GM23338 (cell line): Measurements from ENCODE around the gene FAM174C.

ENCODE experiments used
- CREB1 ChIP-seq: fragments of 250-450 bp; sonication (Bioruptor Pico); IDR thresholded peaks from 2 replicates; pipeline ENCODE4 v1.5.0; 2020; ENCODE audit warnings: low read depth, mild to moderate bottlenecking, moderate library complexity
- EZH2 ChIP-seq: fragments of 200-600 bp; sonication (generic); IDR thresholded peaks from one replicate; pipeline ENCODE4 v1.8.0; 2017; ENCODE audit warnings: antibody characterized with exemption, mild to moderate bottlenecking, low read depth; ENCODE audit not compliant: unreplicated experiment
- EZH2phosphoT487 ChIP-seq: fragments of 200-600 bp; sonication (generic); IDR thresholded peaks from one replicate; pipeline ENCODE4 v1.8.1; 2018; ENCODE audit warnings: antibody characterized with exemption; ENCODE audit not compliant: unreplicated experiment
- JUNB ChIP-seq: IDR thresholded peaks from one replicate; pipeline ENCODE4 v1.6.1; 2016; ENCODE audit warnings: antibody characterized with exemption; ENCODE audit not compliant: unreplicated experiment
- NANOG ChIP-seq: IDR thresholded peaks from 2 replicates; pipeline ENCODE4 v1.6.1; 2016; ENCODE audit warnings: antibody characterized with exemption, borderline replicate concordance
- POLR2AphosphoS5 ChIP-seq: IDR thresholded peaks from 2 replicates; pipeline ENCODE4 v1.6.1; 2016; ENCODE audit warnings: antibody characterized with exemption, low read depth
- STAT1 ChIP-seq: IDR thresholded peaks from one replicate; pipeline ENCODE4 v1.6.1; 2016; ENCODE audit warnings: antibody characterized with exemption; ENCODE audit not compliant: unreplicated experiment
- ZNF114 ChIP-seq: fragments of 250-450 bp; sonication (Bioruptor Pico); IDR thresholded peaks from 2 replicates; pipeline ENCODE4 v1.5.0; 2020; ENCODE audit warnings: mild to moderate bottlenecking, moderate library complexity
- ZNF331 ChIP-seq: fragments of 250-450 bp; sonication (Bioruptor Pico); IDR thresholded peaks from 2 replicates; pipeline ENCODE4 v1.5.0; 2020; ENCODE audit warnings: low read depth, mild to moderate bottlenecking, moderate library complexity
- TF ChIP-seq, protein P1 (sequence below), 2 experiments: fragments of 200-600 bp in 1 of 2; sonication (generic) in 1 of 2; conservative IDR thresholded peaks; 2 replicates each; pipeline versions ENCODE4 v1.5.1 to v1.6.1; 2016 to 2017; ENCODE audit warnings: antibody characterized with exemption in 2 of 2, low read depth in 2 of 2, mild to moderate bottlenecking in 2 of 2, moderate library complexity in 1 of 2
- TF ChIP-seq, protein P2 (sequence below): IDR thresholded peaks from one replicate; pipeline ENCODE4 v1.6.1; 2018; ENCODE audit warnings: antibody characterized with exemption; ENCODE audit not compliant: unreplicated experiment
- TF ChIP-seq, protein P3 (sequence below): IDR thresholded peaks from 2 replicates; pipeline ENCODE4 v1.6.1; 2016; ENCODE audit warnings: antibody characterized with exemption
- TF ChIP-seq, protein P4 (sequence below): fragments of 250-450 bp; sonication (Bioruptor Pico); IDR thresholded peaks from 2 replicates; pipeline ENCODE4 v1.5.0; 2020; ENCODE audit warnings: mild to moderate bottlenecking, moderate library complexity

DNA sequence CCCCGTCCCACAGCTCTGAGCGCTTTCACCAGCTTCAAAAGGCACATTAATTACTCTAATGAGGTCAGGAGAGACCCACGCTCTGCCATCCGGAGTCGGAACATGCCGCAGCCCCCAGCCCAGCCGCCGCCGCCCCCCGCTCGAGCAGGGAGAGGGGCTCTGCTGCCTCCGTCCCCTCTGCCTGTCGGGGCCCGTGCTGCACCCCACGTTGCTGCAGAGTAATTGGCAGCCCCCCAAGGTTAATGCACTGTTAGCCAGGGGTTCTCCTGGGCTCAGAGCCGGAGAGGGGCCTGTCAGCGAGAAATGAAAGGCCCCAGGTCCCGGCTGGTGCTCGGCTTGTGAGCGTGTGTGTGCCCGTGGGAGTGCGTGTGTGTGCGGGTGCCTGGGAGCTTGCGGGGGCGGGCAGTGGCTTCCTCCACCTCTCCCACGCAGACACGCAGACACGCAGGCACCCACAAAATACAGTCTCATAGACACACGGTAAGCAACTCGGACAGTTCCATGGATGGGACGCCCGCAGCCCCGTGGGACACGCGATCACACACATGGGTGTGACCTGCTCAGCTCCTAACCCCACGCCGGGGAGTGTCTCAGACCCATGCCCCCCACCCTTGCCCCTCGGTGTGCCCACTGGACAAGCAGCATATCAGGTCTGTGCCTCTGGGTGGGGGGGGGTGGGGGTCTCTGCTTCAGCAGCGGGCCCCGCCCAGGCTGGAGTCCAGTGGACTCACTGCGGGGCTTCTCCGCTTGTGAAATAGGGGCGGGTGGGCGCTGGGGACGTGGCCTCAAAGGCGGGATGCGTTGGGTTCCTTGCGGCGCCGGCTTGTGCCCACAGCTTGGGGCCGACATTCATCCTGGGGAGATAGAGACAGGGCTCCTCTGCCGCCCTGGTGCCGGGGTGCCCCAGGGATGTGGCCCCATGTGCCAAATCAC lies 5.6 kb downstream of the FAM174C start:
- TF ChIP-seq, protein P1, sequence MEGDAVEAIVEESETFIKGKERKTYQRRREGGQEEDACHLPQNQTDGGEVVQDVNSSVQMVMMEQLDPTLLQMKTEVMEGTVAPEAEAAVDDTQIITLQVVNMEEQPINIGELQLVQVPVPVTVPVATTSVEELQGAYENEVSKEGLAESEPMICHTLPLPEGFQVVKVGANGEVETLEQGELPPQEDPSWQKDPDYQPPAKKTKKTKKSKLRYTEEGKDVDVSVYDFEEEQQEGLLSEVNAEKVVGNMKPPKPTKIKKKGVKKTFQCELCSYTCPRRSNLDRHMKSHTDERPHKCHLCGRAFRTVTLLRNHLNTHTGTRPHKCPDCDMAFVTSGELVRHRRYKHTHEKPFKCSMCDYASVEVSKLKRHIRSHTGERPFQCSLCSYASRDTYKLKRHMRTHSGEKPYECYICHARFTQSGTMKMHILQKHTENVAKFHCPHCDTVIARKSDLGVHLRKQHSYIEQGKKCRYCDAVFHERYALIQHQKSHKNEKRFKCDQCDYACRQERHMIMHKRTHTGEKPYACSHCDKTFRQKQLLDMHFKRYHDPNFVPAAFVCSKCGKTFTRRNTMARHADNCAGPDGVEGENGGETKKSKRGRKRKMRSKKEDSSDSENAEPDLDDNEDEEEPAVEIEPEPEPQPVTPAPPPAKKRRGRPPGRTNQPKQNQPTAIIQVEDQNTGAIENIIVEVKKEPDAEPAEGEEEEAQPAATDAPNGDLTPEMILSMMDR (conservative IDR thresholded peaks at IDR 0.05; ENCODE audit: low read depth in 2 of 2): no peak
- TF ChIP-seq JUNB: no peak
- TF ChIP-seq POLR2AphosphoS5: no peak
- TF ChIP-seq, protein P2, sequence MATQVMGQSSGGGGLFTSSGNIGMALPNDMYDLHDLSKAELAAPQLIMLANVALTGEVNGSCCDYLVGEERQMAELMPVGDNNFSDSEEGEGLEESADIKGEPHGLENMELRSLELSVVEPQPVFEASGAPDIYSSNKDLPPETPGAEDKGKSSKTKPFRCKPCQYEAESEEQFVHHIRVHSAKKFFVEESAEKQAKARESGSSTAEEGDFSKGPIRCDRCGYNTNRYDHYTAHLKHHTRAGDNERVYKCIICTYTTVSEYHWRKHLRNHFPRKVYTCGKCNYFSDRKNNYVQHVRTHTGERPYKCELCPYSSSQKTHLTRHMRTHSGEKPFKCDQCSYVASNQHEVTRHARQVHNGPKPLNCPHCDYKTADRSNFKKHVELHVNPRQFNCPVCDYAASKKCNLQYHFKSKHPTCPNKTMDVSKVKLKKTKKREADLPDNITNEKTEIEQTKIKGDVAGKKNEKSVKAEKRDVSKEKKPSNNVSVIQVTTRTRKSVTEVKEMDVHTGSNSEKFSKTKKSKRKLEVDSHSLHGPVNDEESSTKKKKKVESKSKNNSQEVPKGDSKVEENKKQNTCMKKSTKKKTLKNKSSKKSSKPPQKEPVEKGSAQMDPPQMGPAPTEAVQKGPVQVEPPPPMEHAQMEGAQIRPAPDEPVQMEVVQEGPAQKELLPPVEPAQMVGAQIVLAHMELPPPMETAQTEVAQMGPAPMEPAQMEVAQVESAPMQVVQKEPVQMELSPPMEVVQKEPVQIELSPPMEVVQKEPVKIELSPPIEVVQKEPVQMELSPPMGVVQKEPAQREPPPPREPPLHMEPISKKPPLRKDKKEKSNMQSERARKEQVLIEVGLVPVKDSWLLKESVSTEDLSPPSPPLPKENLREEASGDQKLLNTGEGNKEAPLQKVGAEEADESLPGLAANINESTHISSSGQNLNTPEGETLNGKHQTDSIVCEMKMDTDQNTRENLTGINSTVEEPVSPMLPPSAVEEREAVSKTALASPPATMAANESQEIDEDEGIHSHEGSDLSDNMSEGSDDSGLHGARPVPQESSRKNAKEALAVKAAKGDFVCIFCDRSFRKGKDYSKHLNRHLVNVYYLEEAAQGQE: no peak
- TF ChIP-seq EZH2: no peak
- no peak for TF ChIP-seq ZNF114 (CRISPR knock-in tag)
- TF ChIP-seq, protein P3, sequence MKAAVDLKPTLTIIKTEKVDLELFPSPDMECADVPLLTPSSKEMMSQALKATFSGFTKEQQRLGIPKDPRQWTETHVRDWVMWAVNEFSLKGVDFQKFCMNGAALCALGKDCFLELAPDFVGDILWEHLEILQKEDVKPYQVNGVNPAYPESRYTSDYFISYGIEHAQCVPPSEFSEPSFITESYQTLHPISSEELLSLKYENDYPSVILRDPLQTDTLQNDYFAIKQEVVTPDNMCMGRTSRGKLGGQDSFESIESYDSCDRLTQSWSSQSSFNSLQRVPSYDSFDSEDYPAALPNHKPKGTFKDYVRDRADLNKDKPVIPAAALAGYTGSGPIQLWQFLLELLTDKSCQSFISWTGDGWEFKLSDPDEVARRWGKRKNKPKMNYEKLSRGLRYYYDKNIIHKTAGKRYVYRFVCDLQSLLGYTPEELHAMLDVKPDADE: no peak
- no peak for TF ChIP-seq CREB1 (CRISPR knock-in tag)
- TF ChIP-seq STAT1: no peak
- TF ChIP-seq NANOG: no peak
- no peak for TF ChIP-seq ZNF331
- TF ChIP-seq EZH2phosphoT487: no peak
- TF ChIP-seq, protein P4, sequence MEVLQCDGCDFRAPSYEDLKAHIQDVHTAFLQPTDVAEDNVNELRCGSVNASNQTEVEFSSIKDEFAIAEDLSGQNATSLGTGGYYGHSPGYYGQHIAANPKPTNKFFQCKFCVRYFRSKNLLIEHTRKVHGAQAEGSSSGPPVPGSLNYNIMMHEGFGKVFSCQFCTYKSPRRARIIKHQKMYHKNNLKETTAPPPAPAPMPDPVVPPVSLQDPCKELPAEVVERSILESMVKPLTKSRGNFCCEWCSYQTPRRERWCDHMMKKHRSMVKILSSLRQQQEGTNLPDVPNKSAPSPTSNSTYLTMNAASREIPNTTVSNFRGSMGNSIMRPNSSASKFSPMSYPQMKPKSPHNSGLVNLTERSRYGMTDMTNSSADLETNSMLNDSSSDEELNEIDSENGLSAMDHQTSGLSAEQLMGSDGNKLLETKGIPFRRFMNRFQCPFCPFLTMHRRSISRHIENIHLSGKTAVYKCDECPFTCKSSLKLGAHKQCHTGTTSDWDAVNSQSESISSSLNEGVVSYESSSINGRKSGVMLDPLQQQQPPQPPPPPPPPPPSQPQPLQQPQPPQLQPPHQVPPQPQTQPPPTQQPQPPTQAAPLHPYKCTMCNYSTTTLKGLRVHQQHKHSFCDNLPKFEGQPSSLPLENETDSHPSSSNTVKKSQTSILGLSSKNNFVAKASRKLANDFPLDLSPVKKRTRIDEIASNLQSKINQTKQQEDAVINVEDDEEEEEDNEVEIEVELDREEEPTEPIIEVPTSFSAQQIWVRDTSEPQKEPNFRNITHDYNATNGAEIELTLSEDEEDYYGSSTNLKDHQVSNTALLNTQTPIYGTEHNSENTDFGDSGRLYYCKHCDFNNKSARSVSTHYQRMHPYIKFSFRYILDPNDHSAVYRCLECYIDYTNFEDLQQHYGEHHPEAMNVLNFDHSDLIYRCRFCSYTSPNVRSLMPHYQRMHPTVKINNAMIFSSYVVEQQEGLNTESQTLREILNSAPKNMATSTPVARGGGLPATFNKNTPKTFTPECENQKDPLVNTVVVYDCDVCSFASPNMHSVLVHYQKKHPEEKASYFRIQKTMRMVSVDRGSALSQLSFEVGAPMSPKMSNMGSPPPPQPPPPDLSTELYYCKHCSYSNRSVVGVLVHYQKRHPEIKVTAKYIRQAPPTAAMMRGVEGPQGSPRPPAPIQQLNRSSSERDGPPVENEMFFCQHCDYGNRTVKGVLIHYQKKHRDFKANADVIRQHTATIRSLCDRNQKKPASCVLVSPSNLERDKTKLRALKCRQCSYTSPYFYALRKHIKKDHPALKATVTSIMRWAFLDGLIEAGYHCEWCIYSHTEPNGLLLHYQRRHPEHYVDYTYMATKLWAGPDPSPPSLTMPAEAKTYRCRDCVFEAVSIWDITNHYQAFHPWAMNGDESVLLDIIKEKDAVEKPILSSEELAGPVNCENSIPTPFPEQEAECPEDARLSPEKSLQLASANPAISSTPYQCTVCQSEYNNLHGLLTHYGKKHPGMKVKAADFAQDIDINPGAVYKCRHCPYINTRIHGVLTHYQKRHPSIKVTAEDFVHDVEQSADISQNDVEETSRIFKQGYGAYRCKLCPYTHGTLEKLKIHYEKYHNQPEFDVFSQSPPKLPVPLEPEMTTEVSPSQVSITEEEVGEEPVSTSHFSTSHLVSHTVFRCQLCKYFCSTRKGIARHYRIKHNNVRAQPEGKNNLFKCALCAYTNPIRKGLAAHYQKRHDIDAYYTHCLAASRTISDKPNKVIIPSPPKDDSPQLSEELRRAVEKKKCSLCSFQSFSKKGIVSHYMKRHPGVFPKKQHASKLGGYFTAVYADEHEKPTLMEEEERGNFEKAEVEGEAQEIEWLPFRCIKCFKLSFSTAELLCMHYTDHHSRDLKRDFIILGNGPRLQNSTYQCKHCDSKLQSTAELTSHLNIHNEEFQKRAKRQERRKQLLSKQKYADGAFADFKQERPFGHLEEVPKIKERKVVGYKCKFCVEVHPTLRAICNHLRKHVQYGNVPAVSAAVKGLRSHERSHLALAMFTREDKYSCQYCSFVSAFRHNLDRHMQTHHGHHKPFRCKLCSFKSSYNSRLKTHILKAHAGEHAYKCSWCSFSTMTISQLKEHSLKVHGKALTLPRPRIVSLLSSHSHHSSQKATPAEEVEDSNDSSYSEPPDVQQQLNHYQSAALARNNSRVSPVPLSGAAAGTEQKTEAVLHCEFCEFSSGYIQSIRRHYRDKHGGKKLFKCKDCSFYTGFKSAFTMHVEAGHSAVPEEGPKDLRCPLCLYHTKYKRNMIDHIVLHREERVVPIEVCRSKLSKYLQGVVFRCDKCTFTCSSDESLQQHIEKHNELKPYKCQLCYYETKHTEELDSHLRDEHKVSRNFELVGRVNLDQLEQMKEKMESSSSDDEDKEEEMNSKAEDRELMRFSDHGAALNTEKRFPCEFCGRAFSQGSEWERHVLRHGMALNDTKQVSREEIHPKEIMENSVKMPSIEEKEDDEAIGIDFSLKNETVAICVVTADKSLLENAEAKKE (CRISPR knock-in tag): no peak
